DMS 273 (cell line): ENCODE results near the gene TMED6.

Experiments
- DNase-seq: peaks from one replicate; lab custom pipeline; 2025; ENCODE audit not compliant: unreplicated experiment; lab: John Stamatoyannopoulos, UW

Gene TMED6

GRCh38 chr16:69324585-69325253 is 26.9 kb downstream of the TMED6 start:
- no peak for DNase-seq

- DNase-seq = peak; percentile 73
These were observed 27.5 kb downstream of the TMED6 start for GRCh38 chr16:69324013-69324531.

GRCh38 chr16:69323415-69323814 is 28.2 kb downstream of the TMED6 start:
- no peak for DNase-seq

DNA sequence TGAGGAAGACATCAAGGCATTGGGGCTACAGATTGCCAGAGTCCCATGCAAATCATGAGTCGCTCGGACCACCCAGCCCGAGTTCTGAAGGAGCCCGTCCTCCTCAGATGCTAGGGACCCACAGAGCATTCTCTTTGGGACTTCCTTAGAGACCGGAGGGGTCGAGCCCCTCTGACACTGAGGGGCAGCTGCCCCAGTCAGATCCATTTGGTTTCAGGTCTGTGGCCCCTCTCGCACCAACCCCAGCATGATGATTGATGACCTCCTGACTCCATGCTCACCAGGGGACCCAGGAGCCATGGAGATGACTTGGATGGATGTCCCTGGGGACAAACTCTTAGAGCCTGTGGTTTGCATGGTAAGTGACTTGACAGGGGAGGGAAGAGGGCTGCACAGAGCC is 29.2 kb downstream of the TMED6 start:
- no peak for DNase-seq

- no peak for DNase-seq
These were observed 30.5 kb downstream of the TMED6 start for GRCh38 chr16:69321080-69321479.

GRCh38 chr16:69320740-69321073 is 30.9 kb downstream of the TMED6 start:
- no peak for DNase-seq

DNA sequence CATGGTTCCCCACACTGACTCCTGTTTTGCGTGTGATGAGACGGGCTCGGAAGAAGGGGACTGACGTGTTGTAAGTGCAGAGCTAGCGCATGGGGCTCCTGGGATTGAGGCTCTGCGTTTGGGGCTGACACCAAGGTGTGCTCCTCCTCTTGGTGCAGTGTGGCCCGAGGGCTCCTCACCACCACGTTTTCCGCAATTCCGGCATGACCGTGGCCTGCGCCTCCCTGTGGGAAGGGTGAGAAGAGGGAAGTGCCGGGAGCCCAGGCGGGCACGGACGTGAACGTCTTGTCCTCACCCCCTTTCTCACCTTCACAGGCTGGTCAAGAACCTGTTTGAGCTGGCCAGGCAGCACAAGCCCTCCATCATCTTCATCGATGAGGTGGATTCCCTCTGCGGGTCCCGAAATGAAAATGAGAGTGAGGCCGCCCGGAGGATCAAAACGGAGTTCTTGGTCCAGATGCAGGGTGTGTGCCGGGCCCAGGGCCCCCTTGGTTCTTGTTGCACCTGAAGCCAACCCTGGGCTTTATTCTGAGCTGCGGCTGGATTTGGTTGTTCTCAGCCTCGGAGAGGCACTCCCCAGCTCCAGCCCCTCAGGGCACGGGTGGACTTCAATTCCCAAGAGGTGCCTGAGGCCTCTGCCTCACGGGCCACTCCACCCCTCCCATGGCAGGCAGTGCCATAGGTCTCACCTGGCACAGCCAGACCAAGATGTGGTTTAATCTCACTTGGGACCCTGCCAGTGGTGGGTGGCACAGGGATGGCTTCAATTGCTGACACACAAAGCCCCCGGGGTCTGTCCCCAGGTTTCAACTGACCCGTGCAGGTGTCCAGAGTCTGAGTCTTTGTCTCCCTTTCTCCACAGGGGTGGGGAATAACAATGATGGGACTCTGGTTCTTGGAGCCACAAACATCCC is 31.5 kb downstream of the TMED6 start:
- DNase-seq = no peak

DNA sequence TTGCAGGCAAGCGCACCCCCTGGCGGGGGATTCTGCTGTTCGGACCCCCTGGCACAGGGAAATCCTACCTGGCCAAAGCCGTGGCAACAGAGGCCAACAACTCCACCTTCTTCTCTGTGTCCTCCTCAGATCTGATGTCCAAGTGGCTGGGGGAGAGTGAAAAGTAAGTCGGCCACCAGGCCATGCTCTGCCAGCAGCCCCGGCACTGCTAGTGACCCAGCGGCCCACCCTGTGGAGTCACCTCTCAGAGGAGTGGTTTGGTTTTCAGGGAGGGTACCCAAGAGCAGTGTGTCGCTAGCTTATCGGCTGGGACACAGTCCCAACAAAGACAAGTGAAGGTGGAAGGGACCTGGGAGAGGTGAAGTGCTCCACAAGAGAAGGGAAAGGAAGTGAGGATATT is 32.2 kb downstream of the TMED6 start:
- no peak for DNase-seq

- DNase-seq = no peak
These were observed 32.7 kb downstream of the TMED6 start for GRCh38 chr16:69318911-69319289.

DNA sequence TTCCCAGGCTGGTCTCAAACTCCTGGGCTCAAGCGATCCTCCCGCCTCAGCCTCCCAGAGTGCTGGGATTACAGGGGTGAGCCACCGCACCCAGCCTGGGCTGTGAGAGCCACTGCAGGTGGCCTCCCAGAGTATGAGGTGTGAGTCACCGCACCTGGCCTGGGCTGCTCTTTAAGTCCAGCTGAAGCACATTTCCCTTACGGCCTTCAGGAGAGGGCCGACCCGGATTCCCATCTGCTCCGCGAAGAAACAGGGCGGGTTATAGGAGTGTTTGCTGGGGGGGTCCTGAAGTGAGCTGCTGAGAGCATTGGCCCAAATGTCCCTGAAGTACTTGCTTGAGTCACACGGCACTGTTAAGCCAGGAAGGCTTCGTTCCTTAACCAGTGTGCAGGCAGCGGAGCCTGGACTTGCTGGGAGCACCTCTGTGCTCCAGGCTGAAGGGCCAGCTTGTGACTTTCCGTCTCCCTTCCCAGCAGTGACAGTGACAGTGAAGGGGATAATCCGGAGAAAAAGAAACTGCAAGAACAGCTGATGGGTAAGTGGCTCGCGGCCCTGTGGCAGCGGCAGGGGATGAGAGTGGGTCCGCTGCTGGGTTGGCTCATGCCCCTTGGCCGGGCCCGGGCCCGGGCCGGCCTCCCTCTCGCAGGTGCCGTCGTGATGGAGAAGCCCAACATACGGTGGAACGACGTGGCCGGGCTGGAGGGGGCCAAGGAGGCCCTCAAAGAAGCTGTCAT is 33.2 kb downstream of the TMED6 start:
- no peak for DNase-seq

GRCh38 chr16:69316595-69317034 is 35.0 kb downstream of the TMED6 start:
- DNase-seq = no peak

DNA sequence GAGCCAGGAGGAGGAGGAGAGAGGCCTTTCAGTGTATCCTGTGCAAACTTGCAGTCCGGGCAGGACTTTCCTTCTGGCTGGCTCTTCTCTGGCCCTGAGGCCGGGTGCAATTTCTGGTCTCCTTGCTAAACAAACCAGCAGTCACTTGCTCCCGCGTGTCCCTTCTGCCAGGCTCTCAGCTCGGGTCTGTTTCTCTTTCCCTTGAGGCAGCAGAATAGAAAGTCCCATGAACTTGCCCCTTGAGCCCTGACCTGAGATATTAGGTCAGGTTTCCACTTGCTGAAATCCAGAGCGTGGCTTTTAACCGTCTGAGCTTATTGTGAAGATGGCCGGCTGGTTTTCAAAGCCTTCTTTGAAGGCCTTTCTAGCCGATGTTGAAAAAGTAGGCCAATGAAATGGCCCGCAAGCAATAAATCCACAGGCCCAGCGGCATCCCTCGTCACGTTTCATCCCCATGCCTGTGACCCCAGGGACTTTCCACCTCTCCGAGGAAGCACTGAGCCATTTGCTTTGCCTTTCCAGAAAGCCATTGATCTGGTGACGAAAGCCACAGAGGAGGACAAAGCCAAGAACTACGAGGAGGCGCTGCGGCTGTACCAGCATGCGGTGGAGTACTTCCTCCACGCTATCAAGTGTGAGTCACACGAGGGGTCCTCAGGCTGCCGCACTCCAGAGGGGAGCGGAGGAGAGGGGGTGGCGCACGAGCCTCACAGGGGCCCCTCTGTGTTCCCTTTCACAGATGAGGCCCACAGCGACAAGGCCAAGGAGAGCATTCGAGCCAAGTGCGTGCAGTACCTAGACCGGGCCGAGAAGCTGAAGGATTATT is 35.9 kb downstream of the TMED6 start:
- DNase-seq = no peak

DNA sequence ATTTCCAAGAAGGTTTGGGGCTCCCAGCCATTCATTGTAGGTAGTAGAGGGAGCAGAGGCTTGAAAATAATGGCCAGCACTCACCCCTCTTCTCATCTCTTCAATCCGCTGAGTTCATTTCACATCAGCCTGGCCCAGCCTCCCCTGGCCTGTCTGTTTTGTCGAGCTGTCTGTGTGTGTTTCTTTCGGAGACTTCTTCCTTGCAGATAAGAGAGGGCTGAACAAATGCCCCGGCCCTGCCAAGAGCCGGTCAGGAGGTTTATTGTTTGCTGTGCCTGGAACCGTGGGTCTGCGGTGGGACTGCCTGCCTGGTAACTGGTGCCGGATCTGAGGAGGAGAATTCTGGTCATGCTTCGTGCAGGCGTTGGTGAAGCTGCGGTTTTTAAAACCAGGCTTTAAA is 37.1 kb downstream of the TMED6 start:
- no peak for DNase-seq

GRCh38 chr16:69313469-69313868 is 38.1 kb downstream of the TMED6 start:
- peak; percentile 67 for DNase-seq

DNA sequence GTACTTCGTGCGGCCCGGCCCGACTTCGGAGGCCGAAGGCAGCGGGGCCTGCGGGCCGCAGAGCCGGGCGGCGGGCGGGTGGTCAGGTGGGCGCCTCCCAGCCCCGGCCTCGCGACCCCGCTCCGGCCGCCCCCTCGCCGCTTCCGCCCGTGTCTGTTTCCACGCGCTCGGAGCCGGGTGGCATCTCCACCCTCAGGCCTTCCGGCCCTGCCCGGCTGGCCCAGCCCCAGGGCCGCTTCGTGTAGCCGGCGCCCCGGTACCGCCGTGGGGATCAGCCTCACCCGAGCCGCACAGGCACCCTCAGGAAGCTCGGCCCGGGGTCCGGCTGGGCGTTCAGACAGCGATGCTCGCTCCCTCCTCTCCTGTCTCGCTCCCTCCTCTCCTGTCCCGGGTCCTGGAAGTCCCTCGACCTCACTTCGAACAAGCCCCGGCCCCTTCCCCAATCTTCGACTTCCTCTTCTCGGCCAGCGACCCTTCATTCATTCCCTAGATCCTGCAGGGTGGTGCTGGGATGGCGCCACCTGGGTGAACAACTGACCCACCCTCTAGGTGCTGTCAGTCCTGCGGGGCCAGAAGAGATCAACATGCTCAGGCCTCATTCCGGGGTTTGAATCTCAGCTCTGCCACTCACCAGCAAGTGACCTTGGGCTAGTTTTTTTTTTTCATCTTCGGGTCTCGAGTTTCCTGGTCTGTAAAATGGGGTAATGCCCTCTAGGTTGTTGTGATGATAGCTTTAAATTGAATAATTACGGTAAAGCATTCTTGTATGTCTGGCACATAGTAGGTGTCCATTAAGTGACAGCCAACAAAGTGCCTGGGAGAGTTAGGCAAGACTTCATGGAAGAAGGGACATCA is 39.8 kb downstream of the TMED6 start:
- DNase-seq = peak; percentile 71

DNA sequence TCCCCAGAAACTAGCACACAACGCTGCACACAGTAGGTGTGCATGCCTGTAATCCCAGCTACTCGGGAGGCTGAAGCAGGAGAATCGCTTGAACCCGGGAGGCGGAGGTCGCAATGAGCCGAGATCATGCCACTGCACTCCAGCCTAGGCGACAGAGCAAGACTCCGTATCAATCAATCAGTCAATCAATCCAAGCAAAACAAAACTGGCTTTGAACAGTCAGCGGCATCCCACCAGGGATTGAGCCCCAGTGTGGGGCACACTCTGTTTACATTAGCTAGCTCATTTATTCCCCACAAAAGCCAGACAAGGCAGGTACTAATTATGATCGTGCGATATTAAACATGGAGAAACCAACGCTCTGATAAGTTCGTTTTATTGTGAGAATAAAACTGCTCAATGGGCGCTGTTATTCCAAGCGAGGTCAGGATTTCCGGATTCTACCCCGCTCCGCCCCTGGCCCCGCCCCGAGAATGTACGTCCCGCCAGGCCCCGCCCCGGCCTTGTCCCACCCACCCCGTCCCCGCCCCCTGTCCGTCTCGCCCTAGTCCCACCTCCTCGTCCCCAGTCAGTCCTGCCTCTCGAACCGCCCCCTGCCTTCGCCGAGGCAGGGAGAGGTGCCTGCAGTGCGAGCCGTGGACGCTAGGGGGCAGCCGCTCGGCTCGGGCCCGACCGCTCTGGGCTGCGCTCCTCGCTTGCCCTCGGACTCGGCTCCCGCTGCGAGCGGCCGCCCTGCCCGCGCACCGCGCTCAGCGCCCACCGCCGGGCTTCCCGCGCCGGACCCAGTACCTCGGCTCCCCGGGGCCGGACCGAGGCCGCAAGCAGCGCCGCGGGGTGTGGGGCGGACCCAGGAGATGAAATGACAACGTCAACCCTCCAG is 40.7 kb downstream of the TMED6 start, which contains the start of gene VPS4A:
Gene VPS4A, plus strand, starts transcription at position 698 of the 880 bp plus-strand sequence. Its CDS starts 162 bp downstream, at position 860.
- peak; percentile 98 for DNase-seq

DNA sequence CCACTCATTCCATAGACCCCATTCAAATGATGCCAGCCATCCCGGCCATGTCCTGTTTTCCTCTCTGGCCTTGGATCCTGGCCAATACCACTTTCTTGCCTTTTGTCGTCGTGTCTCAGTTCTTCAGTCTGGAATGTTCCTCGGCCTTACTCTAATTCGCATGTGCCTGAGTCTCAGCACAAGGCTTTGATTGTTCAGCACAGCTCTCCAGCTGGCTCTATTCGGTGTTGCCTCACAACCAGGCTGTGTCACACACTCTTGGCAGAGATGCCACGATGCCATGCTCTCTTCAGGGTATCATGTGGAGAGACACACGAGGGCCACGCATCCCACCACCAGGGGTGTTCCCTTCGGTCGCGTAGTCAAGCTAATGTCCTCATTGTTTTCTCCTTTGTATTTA is 42.3 kb downstream of the TMED6 start:
- no peak for DNase-seq

DNA sequence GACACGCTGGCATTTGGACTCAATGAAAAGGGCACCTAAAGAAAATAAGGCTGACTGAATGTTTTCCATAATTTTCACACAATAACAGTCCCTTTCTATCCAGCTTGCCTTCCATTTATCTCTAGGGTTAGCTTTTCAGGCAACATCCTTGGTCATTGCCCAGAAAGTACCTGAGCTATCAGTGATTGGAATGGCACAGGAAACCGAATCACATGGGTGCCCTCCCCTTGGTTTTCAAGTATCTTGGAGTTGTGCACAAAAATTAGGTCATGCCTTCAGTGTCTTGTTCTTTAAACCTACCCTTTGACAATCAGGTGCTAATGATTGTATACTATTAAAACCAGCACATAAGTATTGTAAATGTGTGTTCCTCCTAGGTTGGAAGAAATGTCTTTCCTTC is 43.7 kb downstream of the TMED6 start:
- DNase-seq = no peak

- DNase-seq = no peak
These were observed 44.5 kb downstream of the TMED6 start for GRCh38 chr16:69307091-69307490.
